GM12878 (cell line): Measurements from ENCODE around the gene BMAL1. TPM values are rescaled to one million over a fixed set of nuclear protein-coding genes. Genes with fewer than 3 reads are reported as not detected.
A peak's percentile ranks its signal among the peaks of the same experiment; 100 is the strongest.

Source experiments
- ATAC-seq: fragments of 200-7000 bp; cut with Tn5 transposase; 3 replicates; pipeline ENCODE4 v1.9.1; 2020; ENCODE audit warnings: mild to moderate bottlenecking, moderate library complexity
- BruUV-seq: library from RNA; stranded (reverse); fragments of 400-500 nt; replicated peaks from 2 replicates; lab custom pipeline; 2021; lab: Mats Ljungman, UMichigan
- CTCF ChIA-PET: fragments of 300-600 bp; sonication (Branson Sonifier 250); formaldehyde crosslinking; extraction: SDS; loops from one replicate; lab custom pipeline; 2021; ENCODE audit warnings: inconsistent platforms; lab: Yijun Ruan, JAX
- POLR2A ChIA-PET: fragments of 350-600 bp; formaldehyde crosslinking; extraction: SDS; loops from one replicate; lab custom pipeline; 2021; ENCODE audit warnings: inconsistent platforms; lab: Charles Lee
- RAD21 ChIA-PET: fragments of 300-600 bp; sonication (Branson Sonifier 250); formaldehyde crosslinking; loops from one replicate; lab custom pipeline; 2023; ENCODE audit warnings: antibody characterized with exemption; ENCODE audit not compliant: unreplicated experiment; lab: Charles Lee
- SMC1A ChIA-PET: fragments of 300-600 bp; sonication (Branson Sonifier 250); formaldehyde crosslinking; loops from one replicate; lab custom pipeline; 2023; ENCODE audit not compliant: unreplicated experiment, uncharacterized antibody; lab: Charles Lee
- DNase-seq: peaks from one replicate; pipeline ENCODE4 v3.0.0-alpha.2; 2011; ENCODE audit warnings: low read depth, low spot score
- FAIRE-seq: peaks from 3 replicates; lab custom pipeline; 2011; peaks lifted over from hg19 to GRCh38; lab: Jason Lieb, UNC
- H2AFZ ChIP-seq: 2 replicates; pipeline ENCODE4 v1.6.0; 2011; ENCODE audit warnings: low read depth, low read length, control low read depth; ENCODE audit not compliant: control insufficient read depth
- H3K27ac ChIP-seq: 2 replicates; pipeline ENCODE4 v1.5.1; 2011; ENCODE audit warnings: control low read depth; ENCODE audit not compliant: control insufficient read depth, insufficient read depth
- H3K27me3 ChIP-seq, 2 experiments: replicated peaks in 1 of 2; 2 replicates each; pipeline versions ENCODE4 v1.6.0 to v1.6.1; 2011; ENCODE audit warnings: low read length in 1 of 2; ENCODE audit not compliant: control insufficient read depth in 2 of 2, insufficient read depth in 2 of 2
- H3K36me3 ChIP-seq, 2 experiments: 2 replicates each; pipeline ENCODE4 v1.5.1; 2011; ENCODE audit warnings: low read length in 1 of 2; ENCODE audit not compliant: control insufficient read depth in 2 of 2, insufficient read depth in 2 of 2
- H3K4me1 ChIP-seq: 2 replicates; pipeline ENCODE4 v1.6.1; 2011; ENCODE audit warnings: mild to moderate bottlenecking, low read length, moderate library complexity, mixed read lengths; ENCODE audit not compliant: control insufficient read depth, insufficient read depth
- H3K4me2 ChIP-seq: 2 replicates; pipeline ENCODE4 v1.6.0; 2011; ENCODE audit warnings: control low read depth; ENCODE audit not compliant: control insufficient read depth, insufficient read depth
- H3K4me3 ChIP-seq: fragments of 200-600 bp; sonication (generic); 2 replicates; pipeline ENCODE4 v1.5.1; 2016
- H3K79me2 ChIP-seq: 2 replicates; pipeline ENCODE4 v1.6.0; 2011; ENCODE audit warnings: low read length; ENCODE audit not compliant: control insufficient read depth, insufficient read depth
- H3K9ac ChIP-seq: 2 replicates; pipeline ENCODE4 v1.8.0; 2011; ENCODE audit warnings: low read length, control low read depth, mixed read lengths; ENCODE audit not compliant: control insufficient read depth, insufficient read depth
- H3K9me3 ChIP-seq: replicated peaks from 3 replicates; pipeline ENCODE4 v1.5.1; 2011; ENCODE audit warnings: mild to moderate bottlenecking, low read length; ENCODE audit not compliant: control insufficient read depth, insufficient read depth
- H4K20me1 ChIP-seq: 2 replicates; pipeline ENCODE4 v1.6.0; 2011; ENCODE audit not compliant: control insufficient read depth, insufficient read depth
- ATF7 ChIP-seq: fragments of 450-650 bp; IDR thresholded peaks from 2 replicates; pipeline ENCODE4 v1.6.1; 2016; ENCODE audit warnings: low read depth, mild to moderate bottlenecking
- BCL11A ChIP-seq: IDR thresholded peaks from 2 replicates; pipeline ENCODE4 v1.6.1; 2011; ENCODE audit warnings: low read depth, low read length
- CREB1 ChIP-seq: IDR thresholded peaks from 2 replicates; pipeline ENCODE4 v1.6.1; 2012; ENCODE audit warnings: low read depth, mild to moderate bottlenecking, inconsistent platforms
- DPF2 ChIP-seq: fragments of 450-650 bp; IDR thresholded peaks from 2 replicates; pipeline ENCODE4 v1.6.1; 2017; ENCODE audit warnings: mild to moderate bottlenecking
- EZH2 ChIP-seq: IDR thresholded peaks from 2 replicates; pipeline ENCODE4 v1.6.1; 2012; ENCODE audit warnings: low read depth, mild to moderate bottlenecking, control low read depth, inconsistent platforms, low read length, borderline replicate concordance; ENCODE audit not compliant: control insufficient read depth
- GABPA ChIP-seq: IDR thresholded peaks from 2 replicates; pipeline ENCODE4 v1.6.1; 2014; ENCODE audit warnings: antibody characterized with exemption, low read depth, mild to moderate bottlenecking, inconsistent platforms
- HDGF ChIP-seq: fragments of 450-650 bp; IDR thresholded peaks from 2 replicates; pipeline ENCODE4 v1.6.1; 2016; ENCODE audit warnings: antibody characterized with exemption
- IKZF2 ChIP-seq, 2 experiments: fragments of 450-650 bp; IDR thresholded peaks; 2 replicates each; pipeline ENCODE4 v1.6.1; 2017; ENCODE audit warnings: mild to moderate bottlenecking in 2 of 2, moderate library complexity in 2 of 2
- MEF2A ChIP-seq: IDR thresholded peaks from 2 replicates; pipeline ENCODE4 v1.6.1; 2011; ENCODE audit warnings: low read depth, mild to moderate bottlenecking, low read length, moderate library complexity; ENCODE audit not compliant: insufficient read depth
- MTA2 ChIP-seq: fragments of 450-650 bp; IDR thresholded peaks from 2 replicates; pipeline ENCODE4 v1.6.1; 2016; ENCODE audit warnings: low read depth, mild to moderate bottlenecking, moderate library complexity
- NBN ChIP-seq: fragments of 450-650 bp; IDR thresholded peaks from 2 replicates; pipeline ENCODE4 v1.6.1; 2016
- SMAD1 ChIP-seq: fragments of 450-650 bp; IDR thresholded peaks from 2 replicates; pipeline ENCODE4 v1.6.1; 2018; ENCODE audit warnings: mild to moderate bottlenecking, low read depth; ENCODE audit not compliant: partially characterized antibody
- SREBF1 ChIP-seq: IDR thresholded peaks from 2 replicates; pipeline ENCODE4 v1.6.1; 2012; ENCODE audit warnings: mild to moderate bottlenecking, low read length
- YBX1 ChIP-seq: fragments of 450-650 bp; IDR thresholded peaks from 2 replicates; pipeline ENCODE4 v1.6.1; 2016; ENCODE audit warnings: antibody characterized with exemption
- WGBS: methylation state at CpG from one replicate; pipeline ENCODE4 v1.1.6; 2016; ENCODE audit warnings: low lambda C conversion rate; ENCODE audit not compliant: insufficient replicate concordance, insufficient coverage; ENCODE audit errors: missing lambda C conversion rate; 5-methylcytosine and 5-hydroxymethylcytosine counted together
- in situ Hi-C: fragments of 300-500 bp; cut with MboI; formaldehyde crosslinking; loops from 9 replicates; pipeline ENCODE4 v1.14.3; 2018; ENCODE audit warnings: mixed read lengths
- intact Hi-C: fragments of 100-400 bp; cut with micrococcal nuclease; formaldehyde crosslinking; loops from one replicate; pipeline ENCODE4 v1.14.2; 2022; ENCODE audit not compliant: unreplicated experiment
- polyA plus RNA-seq, 11 experiments: library from polyadenylated mRNA; depleted of rRNA in 4 of 11; unstranded in 6 of 11; stranded (reverse) in 5 of 11; fragments of >200 nt; fragmentation: Nextera tagmentation in 4 of 11; fragmentation: Illumina TruSeq in 1 of 11; extraction: Ambion mirVana in 4 of 11; extraction: Trizol in 1 of 11; gene quantifications; 1 replicate in 1 of 11; 2 replicates in 10 of 11; pipeline versions ENCODE4 v1.2.1 to v1.2.3, GENCODE V29; 2011 to 2016; ENCODE audit warnings: inconsistent platforms in 2 of 11, missing spikeins in 2 of 11, low read depth in 1 of 11
- total RNA-seq, 4 experiments: library from RNA; depleted of rRNA in 3 of 4; stranded (reverse); fragments of >200 nt in 3 of 4; fragmentation: Illumina TruSeq in 1 of 4; extraction: Trizol in 1 of 4; gene quantifications; 2 replicates each; pipeline versions ENCODE4 v1.2.1 to v1.2.3, GENCODE V29; 2013 to 2021
- TF ChIP-seq, protein P1 (sequence below): fragments of 450-650 bp; IDR thresholded peaks from 2 replicates; pipeline ENCODE4 v1.6.1; 2016; ENCODE audit warnings: mild to moderate bottlenecking
- TF ChIP-seq, protein P2 (sequence below): fragments of 450-650 bp; conservative IDR thresholded peaks from 2 replicates; pipeline ENCODE4 v1.6.1; 2017; ENCODE audit warnings: mild to moderate bottlenecking, moderate library complexity
- TF ChIP-seq, protein P3 (sequence below): IDR thresholded peaks from 2 replicates; pipeline ENCODE4 v1.6.1; 2012; ENCODE audit warnings: low read length, inconsistent platforms
- TF ChIP-seq, protein P4 (sequence below): fragments of 450-650 bp; IDR thresholded peaks from 2 replicates; pipeline ENCODE4 v1.6.1; 2017; ENCODE audit warnings: low read depth, mild to moderate bottlenecking, moderate library complexity

BMAL1 gene
- total and polyA plus RNA-seq, 10 of the 15 experiments (the other 5 are each of a cell fraction or from before 2014, with no cell fraction given): 3.5 to 40.6 (median 13.6) TPM

- peak; percentile 56 for ATAC-seq
- Histone ChIP-seq H3K4me3 (no peak overlapping the region), H3K36me3 (no peaks in the 10 kb centered on the region; a peak in 1 of 4 replicates), H3K4me2 (no peak overlapping the region), H3K9ac (no peak overlapping the region), H4K20me1 (no peaks in the 10 kb centered on the region; the same call in 1 of the 2 replicates), H3K4me1 (peaks cover 5% of the 10 kb centered on the region; the same call in 1 of the 2 replicates), H3K27me3 (no peaks in the 10 kb centered on the region), H3K27ac (no peak overlapping the region), H2AFZ (no peak overlapping the region), H3K79me2 (peaks cover 48% of the 10 kb centered on the region), H3K9me3 (no peaks in the 10 kb centered on the region)
- no peak for DNase-seq
- 71% methylated on average over 11 of the region's 11 CpGs for WGBS
- no peak for FAIRE-seq
- SMC1A ChIA-PET: interaction anchor here (1.2 to 6.4 kb wide), 6 partner anchors 11 to 59 kb away, joined by 3 to 85 read pairs (median 26); no protein-coding TSS in a partner anchor
- CTCF ChIA-PET: interaction anchor here (1.1 to 5.7 kb wide), 4 partner anchors 9 to 59 kb away, joined by 3 to 69 read pairs (median 4); no protein-coding TSS in a partner anchor
- intact Hi-C loops: no loop called here
- RAD21 ChIA-PET: interaction anchor here (1.3 to 4.6 kb wide), 4 partner anchors 34 to 58 kb away, joined by 3 to 44 read pairs (median 24); no protein-coding TSS in a partner anchor
- in situ Hi-C loops: loop anchor here (5.0 kb wide), 1 partner anchor 47 kb away; no protein-coding TSS in a partner anchor
- POLR2A ChIA-PET: interaction anchor here (1.5 kb wide), 1 partner anchor 274 kb away, joined by 3 read pairs; no protein-coding TSS in a partner anchor
- no TSS peak for BruUV-seq
- TF ChIP-seq MEF2A (no peak), SMAD1 (no peak), HDGF (no peak), CREB1 (no peak), BCL11A (peak; percentile 48; the same call in 1 of the 2 replicates), DPF2 (0 out of 2 replicates have a peak, but pooled peaks have one; percentile 41), GABPA (no peak), MTA2 (peak; percentile 96), ATF7 (no peak), EZH2 (no peak), YBX1 (no peak), NBN (0 out of 2 replicates have a peak, but pooled peaks have one; percentile 36), IKZF2 (IDR thresholded peaks at IDR 0.05) (peak; percentile 32 to 42; a peak in 2 of 4 replicates), SREBF1 (no peak)
- TF ChIP-seq, protein P1, sequence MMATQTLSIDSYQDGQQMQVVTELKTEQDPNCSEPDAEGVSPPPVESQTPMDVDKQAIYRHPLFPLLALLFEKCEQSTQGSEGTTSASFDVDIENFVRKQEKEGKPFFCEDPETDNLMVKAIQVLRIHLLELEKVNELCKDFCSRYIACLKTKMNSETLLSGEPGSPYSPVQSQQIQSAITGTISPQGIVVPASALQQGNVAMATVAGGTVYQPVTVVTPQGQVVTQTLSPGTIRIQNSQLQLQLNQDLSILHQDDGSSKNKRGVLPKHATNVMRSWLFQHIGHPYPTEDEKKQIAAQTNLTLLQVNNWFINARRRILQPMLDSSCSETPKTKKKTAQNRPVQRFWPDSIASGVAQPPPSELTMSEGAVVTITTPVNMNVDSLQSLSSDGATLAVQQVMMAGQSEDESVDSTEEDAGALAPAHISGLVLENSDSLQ: peak; percentile 38; the same call in 1 of the 2 replicates
- TF ChIP-seq, protein P2, sequence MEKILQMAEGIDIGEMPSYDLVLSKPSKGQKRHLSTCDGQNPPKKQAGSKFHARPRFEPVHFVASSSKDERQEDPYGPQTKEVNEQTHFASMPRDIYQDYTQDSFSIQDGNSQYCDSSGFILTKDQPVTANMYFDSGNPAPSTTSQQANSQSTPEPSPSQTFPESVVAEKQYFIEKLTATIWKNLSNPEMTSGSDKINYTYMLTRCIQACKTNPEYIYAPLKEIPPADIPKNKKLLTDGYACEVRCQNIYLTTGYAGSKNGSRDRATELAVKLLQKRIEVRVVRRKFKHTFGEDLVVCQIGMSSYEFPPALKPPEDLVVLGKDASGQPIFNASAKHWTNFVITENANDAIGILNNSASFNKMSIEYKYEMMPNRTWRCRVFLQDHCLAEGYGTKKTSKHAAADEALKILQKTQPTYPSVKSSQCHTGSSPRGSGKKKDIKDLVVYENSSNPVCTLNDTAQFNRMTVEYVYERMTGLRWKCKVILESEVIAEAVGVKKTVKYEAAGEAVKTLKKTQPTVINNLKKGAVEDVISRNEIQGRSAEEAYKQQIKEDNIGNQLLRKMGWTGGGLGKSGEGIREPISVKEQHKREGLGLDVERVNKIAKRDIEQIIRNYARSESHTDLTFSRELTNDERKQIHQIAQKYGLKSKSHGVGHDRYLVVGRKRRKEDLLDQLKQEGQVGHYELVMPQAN: no peak
- TF ChIP-seq, protein P3, sequence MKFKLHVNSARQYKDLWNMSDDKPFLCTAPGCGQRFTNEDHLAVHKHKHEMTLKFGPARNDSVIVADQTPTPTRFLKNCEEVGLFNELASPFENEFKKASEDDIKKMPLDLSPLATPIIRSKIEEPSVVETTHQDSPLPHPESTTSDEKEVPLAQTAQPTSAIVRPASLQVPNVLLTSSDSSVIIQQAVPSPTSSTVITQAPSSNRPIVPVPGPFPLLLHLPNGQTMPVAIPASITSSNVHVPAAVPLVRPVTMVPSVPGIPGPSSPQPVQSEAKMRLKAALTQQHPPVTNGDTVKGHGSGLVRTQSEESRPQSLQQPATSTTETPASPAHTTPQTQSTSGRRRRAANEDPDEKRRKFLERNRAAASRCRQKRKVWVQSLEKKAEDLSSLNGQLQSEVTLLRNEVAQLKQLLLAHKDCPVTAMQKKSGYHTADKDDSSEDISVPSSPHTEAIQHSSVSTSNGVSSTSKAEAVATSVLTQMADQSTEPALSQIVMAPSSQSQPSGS: no peak
- TF ChIP-seq, protein P4, sequence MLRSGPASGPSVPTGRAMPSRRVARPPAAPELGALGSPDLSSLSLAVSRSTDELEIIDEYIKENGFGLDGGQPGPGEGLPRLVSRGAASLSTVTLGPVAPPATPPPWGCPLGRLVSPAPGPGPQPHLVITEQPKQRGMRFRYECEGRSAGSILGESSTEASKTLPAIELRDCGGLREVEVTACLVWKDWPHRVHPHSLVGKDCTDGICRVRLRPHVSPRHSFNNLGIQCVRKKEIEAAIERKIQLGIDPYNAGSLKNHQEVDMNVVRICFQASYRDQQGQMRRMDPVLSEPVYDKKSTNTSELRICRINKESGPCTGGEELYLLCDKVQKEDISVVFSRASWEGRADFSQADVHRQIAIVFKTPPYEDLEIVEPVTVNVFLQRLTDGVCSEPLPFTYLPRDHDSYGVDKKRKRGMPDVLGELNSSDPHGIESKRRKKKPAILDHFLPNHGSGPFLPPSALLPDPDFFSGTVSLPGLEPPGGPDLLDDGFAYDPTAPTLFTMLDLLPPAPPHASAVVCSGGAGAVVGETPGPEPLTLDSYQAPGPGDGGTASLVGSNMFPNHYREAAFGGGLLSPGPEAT: no peak; the same call in 1 of the 2 replicates
Observed at GRCh38 chr11:13284776-13285588, 7.4 kb downstream of the BMAL1 start.
